Cerebellar nuclear complex (tissue), 1 donor: ENCODE data around the gene MRPL32.
"Not testable (repeated sequence)": the region's sequence is repeated elsewhere in the genome, so short reads cannot be mapped to it uniquely, and the experiment has no call there.

Source experiments
- DNase-seq, 2 experiments: peaks; one replicate each; lab custom pipeline; 2025; lab: John Stamatoyannopoulos, UW

The MRPL32 gene

GRCh38 chr7:42931834-42932651 is at the start of gene MRPL32, which contains the start of gene PSMA2:
Gene MRPL32, plus strand, starts transcription at chr7:42932376. Its CDS starts 11 bp downstream, at chr7:42932387.
Gene PSMA2, minus strand, starts transcription at chr7:42932174. Its CDS starts 16 bp downstream, at chr7:42932158.
- DNase-seq = peak; percentile 86 to 96

GRCh38 chr7:42883950-42884349 is 48.2 kb upstream of the MRPL32 start:
- no peak for DNase-seq

GRCh38 chr7:42885183-42885582 is 47.0 kb upstream of the MRPL32 start:
- not testable (repeated sequence) for DNase-seq

- DNase-seq = no peak
These were observed 46.0 kb upstream of the MRPL32 start for GRCh38 chr7:42886129-42886528.

- no peak for DNase-seq
These were observed 45.2 kb upstream of the MRPL32 start for GRCh38 chr7:42886893-42887505.

- no peak for DNase-seq
These were observed 38.6 kb upstream of the MRPL32 start for GRCh38 chr7:42893346-42894240.

- no peak for DNase-seq
These were observed 31.3 kb upstream of the MRPL32 start for GRCh38 chr7:42900842-42901241.

- no peak for DNase-seq
These were observed 29.8 kb upstream of the MRPL32 start for GRCh38 chr7:42902331-42902730.

- DNase-seq = no peak
These were observed 26.0 kb upstream of the MRPL32 start for GRCh38 chr7:42906181-42906580.

- no peak for DNase-seq
These were observed 24.9 kb upstream of the MRPL32 start for GRCh38 chr7:42907316-42907715.

- DNase-seq = no peak
These were observed 21.9 kb upstream of the MRPL32 start for GRCh38 chr7:42910306-42910705.

GRCh38 chr7:42911454-42912447 is 20.4 kb upstream of the MRPL32 start, which contains the start of gene C7orf25:
Gene C7orf25, minus strand, starts transcription at chr7:42912070. Its CDS starts 1,170 bp downstream, at chr7:42910900.
- DNase-seq = peak; percentile 40 to 93

- DNase-seq = no peak
These were observed 18.6 kb upstream of the MRPL32 start for GRCh38 chr7:42913591-42913990.

- no peak for DNase-seq
These were observed 18.2 kb upstream of the MRPL32 start for GRCh38 chr7:42914009-42914408.

- no peak for DNase-seq
These were observed 17.6 kb upstream of the MRPL32 start for GRCh38 chr7:42914421-42915045.

GRCh38 chr7:42915356-42915755 is 16.8 kb upstream of the MRPL32 start:
- no peak for DNase-seq

GRCh38 chr7:42922017-42922753 is 10.0 kb upstream of the MRPL32 start:
- no peak for DNase-seq

GRCh38 chr7:42924223-42924838 is 7.8 kb upstream of the MRPL32 start:
- no peak for DNase-seq

GRCh38 chr7:42925630-42926029 is 6.5 kb upstream of the MRPL32 start:
- DNase-seq = no peak
